ENCODE results near the gene PGA5.
"Not testable (repeated sequence)": the region's sequence is repeated elsewhere in the genome, so short reads cannot be mapped to it uniquely, and the experiment has no call there.

PGA5 gene

DNA sequence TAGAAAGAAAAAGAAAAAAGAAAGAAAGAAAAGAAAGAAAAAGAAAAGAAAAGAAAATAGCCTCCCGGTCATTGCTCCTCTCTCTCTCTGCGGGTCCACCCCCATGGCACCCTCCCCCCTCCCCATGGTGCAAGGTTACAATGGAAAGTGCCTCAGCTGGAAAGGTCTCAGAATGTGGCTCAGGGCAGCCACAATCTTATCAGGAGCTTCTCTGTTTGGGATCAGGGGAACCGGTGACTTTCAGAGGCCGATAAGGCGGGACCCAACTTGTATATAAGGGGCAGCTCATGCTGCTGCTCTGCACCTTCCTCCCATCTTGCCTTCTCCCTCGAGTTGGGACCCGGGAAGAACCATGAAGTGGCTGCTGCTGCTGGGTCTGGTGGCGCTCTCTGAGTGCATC, at the start of gene PGA5:
PGA5 (plus strand) TSS at position 301 of the 400 bp plus-strand sequence; CDS start at position 353, 52 bp downstream.
- not testable (repeated sequence) for FAIRE-seq; DNase-seq (ENCODE audit: low spot score)

DNA sequence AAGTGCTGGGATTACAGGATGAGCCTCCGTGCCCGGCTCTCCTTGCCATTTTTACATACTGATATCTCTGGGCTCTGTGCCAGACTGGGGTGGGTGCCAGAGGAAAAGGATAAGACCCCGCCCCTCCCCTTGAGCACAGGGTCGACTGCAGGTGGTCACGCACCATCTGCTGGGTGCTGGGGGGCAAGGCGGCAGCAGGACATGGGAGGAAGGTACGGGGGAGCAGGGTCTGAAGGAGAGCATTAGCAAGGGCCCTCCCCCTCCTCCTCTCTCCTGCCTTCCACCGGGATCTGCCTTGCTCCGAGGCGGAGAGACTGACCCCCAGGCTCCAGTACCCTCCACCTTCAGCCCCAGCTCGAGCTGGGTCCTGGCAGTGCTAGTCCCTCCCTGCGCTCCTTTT, 47.4 kb upstream of the PGA5 start:
- no peak for DNase-seq (ENCODE audit: low spot score)
- FAIRE-seq, result no peak

DNA sequence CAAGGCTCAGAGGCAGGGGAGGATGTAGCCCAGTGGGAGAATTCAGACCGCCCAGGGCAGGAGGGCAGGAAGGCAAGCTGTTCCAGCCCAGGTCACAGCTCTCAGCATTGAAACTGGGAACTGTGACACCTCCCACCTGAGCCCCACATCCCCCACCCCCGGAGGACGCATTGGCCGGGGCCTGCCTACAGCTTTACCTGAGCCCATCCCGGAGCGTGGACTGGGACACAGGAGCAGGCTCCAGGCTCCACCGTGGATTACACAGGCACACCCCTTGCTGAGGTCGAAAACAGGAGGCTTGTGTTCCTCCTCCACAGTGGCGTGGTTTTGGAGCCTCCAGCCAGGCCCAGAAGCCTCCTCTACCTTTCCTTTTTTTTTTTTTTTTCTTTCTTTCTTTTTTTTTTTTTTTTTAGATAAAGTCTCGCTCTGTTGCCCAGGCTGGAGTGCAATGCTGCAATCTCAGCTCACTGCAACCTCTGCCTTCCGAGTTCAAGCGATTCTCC, 46.8 kb upstream of the PGA5 start:
- FAIRE-seq (no peak), DNase-seq (ENCODE audit: low spot score) (no peak)

DNA sequence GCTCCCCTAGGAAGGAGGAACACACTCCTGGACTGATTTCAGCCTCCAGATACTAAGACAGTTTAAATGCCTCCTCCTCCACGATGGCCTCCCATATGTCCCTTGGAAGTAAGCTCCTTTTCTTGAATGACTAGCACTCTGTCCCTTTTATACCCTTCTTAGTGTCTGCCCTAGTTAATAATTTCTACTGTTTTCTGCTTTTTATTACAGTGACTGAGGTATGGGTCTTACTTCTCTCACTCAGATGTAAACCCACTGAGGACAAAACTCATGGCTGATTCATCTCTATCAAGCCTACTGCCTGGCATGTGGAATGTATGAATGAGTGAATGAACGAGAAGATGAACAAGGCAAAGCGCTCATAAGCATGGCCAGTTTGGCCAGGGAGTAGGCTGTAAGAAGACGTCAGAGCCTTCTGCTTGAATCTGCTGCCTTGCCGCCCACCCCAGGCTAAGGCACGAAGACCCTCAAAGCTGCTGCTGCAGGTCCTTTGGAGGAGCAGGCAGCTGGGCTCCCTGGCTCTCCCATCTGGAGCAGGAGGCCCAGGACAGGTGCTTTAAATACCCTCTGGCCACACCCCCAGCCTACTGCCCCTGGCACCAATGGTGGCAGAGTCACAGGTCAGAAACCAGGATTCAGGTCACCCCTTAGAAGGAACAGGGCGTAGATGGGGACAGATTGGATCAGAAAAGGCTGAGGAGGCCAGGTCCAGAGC, 45.8 kb upstream of the PGA5 start:
- FAIRE-seq (no peak), DNase-seq (ENCODE audit: low spot score) (no peak)

DNA sequence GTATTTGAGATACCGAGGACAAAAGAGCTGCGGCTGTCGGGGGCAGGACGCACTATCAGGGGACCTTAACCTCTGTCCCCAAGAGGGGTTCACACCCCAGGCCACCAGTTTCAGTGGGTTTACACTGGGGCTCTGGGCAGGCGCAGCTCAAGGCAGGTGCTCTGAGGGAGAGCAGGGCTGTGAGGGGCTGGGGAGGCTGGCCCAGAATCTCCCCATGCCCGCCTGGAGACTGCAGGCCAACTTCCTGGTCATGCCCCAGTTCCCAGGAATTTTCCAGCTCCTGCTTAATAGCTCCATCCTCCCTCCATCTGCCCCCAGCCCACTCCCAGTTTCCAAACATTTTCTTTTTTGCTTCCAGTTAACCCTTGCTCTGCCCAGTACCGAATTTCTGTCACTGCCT, 45.3 kb upstream of the PGA5 start:
- no peak for DNase-seq (ENCODE audit: low spot score)
- FAIRE-seq, result no peak

DNA sequence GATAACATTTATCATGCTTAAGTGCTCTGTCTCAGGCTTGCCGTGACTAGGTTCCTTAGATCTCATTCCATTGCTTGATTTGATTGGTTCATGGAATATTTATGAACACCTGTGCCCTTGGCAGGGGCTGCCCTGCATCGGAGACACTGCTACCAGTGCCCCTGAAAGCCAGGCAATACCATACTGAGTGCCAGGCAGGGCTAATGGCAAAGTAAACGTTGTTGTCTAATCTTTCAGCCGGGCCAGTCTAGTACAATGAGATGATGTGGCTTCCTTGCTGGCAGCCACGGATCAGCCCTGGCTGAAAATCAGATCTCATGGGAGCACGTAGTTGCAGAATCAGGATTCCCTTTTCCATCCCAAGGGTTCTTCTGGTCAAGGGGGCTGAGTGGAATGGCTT, 42.6 kb upstream of the PGA5 start:
- DNase-seq (ENCODE audit: low spot score), result no peak
- no peak for FAIRE-seq

DNA sequence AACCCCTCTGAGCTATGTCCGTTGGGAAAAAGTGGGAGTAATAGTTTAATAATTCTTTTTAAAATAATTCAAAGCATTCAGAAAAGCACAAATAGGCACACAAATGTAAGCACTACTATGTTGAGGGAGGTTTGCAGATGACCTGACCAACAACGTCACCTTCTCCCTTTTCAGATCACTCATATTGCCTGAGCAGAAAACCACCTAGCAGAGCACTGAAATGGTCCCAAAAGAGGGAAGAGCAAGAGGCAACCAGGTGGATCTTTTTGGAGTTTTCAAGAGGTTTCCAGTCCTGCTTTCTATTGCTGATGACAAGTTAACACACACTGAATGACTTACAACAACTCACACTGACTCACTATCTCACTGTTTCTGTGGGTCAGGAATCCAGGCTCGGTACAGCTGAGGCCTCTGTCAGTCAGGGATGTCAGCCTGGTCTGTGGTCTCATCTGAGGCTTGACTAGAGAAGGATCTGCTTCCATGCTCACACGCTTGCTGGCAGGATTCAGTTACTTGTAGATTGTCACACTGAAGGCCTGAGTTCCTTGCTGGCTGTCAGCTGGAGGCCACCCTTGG, 41.9 kb upstream of the PGA5 start:
- FAIRE-seq (no peak), DNase-seq (ENCODE audit: low spot score) (no peak)

DNA sequence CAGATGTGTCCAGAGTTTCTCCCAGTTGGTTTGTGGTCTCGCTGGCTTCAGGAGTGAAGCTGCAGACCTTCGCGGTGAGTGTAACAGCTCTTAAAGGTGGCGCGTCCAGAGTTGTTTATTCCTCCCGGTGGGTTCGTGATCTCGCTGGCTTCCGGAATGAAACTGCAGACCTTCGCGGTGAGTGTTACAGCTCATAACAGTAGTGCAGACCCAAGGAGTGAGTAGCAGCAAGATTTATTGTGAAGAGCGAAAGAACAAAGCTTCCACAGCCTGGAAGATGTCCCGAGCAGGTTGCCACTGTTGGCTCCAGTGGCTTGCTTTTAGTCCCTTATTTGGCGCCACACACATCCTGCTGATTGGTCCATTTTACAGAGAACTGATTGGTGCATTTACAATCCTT, 39.5 kb upstream of the PGA5 start:
- DNase-seq (ENCODE audit: low spot score) (no peak), FAIRE-seq (no peak)

DNA sequence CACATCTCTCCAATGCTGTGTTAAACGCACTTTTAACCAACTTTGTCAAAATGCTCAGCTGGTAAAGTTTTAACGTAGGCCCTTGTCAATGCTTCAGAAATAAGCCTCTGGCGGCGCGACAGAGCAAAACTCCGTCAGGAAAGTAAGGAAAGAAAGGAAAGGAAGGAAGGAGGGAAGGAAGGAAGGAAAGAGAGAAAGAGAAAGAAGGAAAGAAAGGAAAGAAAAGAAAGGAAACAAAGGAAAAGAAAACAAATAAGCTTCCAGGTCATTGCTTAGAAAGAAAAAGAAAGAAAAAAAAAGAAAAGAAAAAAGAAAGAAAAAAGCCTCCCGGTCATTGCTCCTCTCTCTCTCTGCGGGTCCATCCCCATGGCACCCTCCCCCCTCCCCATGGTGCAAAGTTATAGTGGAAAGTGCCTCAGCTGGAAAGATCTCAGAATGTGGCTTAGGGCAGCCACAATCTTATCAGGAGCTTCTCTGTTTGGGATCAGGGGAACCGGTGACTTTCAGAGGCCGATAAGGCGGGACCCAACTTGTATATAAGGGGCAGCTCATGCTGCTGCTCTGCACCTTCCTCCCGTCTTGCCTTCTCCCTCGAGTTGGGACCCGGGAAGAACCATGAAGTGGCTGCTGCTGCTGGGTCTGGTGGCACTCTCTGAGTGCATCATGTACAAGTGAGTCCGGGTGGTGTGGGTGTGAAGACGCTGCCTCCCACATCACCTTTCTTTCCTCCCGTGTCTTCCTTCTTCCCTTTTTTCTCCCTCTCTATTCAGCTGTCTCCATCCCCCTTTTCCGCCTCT, 37.8 kb upstream of the PGA5 start, which contains the start of gene PGA3:
PGA3 (plus strand) TSS at position 566 of the 797 bp plus-strand sequence; CDS start at position 616, 50 bp downstream.
- FAIRE-seq; DNase-seq (ENCODE audit: low spot score): not testable (repeated sequence)

DNA sequence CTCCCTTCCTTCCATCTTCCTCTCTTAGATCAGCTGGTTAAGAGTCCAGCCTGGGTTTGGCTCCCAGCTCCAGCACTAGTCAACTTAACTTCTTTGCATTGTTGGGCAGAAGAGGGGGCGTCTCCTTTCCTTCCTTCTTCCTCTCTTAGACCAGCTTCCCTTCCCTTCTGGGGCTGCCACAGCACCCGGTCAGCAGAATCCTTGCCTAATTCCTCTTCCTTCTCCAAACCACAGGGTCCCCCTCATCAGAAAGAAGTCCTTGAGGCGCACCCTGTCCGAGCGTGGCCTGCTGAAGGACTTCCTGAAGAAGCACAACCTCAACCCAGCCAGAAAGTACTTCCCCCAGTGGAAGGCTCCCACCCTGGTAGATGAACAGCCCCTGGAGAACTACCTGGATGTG, 37.1 kb upstream of the PGA5 start:
- DNase-seq (ENCODE audit: low spot score); FAIRE-seq: not testable (repeated sequence)

DNA sequence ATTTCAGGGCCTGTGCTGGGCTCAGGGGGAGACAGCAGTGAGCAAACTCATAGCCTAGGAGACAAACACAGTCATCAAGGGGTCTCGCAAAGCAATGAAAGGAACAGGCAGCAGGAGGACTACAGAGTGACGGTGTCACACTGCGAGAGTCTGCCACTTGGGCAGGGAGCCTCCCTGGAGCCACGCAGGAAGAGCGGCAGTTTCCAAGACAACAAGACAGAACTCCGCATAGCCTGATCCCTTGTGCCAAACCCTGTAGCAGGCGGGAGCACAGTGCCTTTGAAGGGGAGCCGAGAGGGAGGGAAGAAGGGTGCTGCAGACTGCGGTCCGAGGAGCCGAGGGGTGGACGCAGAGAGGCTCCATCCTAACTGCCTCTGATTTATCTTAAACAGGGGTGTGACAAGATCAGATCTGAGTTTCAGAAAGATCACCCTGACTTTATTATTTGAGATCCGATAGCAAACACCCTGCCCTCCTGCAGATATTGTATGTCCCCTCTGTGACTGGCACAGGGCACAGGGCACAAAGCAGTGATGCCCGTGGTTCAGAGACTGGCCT, 36.4 kb upstream of the PGA5 start:
- DNase-seq (ENCODE audit: low spot score), result not testable (repeated sequence)

DNA sequence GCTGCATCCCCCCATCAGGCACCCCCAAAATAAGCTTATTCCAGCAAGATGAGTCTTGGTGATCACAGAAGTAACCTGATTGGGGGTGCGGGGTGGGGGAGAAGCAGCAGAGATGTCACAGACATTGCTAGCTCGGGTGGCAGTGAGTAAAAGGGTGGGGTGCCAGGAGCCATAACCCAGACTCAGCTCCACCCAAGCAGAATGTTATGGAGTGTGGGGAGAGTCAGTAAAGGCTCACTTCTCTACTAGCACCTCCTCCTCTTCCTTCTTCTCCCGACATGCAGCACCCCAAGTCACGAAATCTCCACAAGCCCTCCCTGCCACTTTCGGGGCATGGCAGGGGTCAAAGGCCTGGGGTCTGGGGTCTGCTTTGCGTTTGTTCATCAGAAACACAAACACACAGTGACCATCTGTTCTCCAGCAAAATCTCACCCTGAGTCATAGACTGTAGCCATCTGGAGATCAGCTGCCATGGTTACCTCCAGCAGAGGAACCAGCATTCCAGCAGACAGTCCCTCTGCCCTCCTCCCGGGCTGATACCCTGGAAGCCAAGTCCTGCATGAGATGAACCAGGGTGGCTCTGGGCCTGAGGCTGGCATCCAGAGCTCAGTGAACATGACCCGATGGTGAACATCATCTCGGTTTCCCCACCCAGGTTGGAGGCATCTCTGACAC, 33.2 kb upstream of the PGA5 start:
- DNase-seq (ENCODE audit: low spot score); FAIRE-seq: not testable (repeated sequence)

More for the DNA sequence above, 36.4 kb upstream of the PGA5 start:
- not testable (repeated sequence) for FAIRE-seq

DNA sequence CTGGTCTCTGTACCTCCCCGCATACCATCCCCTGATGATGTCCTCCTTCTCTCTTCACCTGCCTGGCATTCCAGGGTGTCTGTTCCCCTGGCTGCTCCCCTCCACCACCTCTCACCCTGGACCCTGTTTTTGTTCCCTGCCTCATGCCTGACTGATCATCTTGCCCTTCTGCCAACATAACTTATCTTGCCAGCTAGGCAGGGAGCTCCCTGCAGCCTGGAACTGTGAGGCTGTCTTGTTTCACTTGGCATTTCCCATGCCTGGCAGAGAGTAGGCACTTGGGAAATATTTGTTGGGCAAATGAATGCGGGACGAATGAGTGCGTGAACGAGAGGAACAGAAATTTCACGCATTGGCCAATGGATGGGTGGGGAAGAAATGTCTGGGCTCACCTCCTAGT, 30.3 kb upstream of the PGA5 start:
- DNase-seq (ENCODE audit: low spot score); FAIRE-seq: not testable (repeated sequence)

DNA sequence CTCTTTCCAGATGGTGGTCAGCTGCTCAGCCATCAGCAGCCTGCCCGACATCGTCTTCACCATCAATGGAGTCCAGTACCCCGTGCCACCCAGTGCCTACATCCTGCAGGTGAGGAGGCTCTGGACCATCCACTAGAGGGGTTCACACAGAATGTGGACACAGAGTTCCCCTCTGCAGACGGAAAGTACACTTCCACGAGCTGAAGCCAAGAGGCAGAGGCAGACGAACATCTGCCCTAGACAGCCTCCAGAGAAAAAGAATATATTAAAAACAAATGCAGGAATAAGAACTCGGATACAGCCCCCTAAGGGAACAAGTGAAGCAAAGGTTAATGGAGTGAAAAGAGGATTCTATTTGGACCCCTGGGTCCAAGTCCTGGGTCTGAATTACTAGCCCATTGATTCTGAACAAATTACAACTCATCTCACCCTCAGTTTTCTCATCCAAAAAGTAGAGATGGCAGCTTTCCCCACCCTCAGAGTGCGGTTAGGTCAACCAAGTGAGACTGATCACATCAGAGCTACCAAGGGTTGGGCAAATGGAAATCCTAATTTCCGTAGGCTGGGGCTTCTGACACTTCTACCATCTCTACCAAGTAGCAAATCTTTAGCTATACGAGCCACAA, 29.5 kb upstream of the PGA5 start:
- FAIRE-seq; DNase-seq (ENCODE audit: low spot score): not testable (repeated sequence)

DNA sequence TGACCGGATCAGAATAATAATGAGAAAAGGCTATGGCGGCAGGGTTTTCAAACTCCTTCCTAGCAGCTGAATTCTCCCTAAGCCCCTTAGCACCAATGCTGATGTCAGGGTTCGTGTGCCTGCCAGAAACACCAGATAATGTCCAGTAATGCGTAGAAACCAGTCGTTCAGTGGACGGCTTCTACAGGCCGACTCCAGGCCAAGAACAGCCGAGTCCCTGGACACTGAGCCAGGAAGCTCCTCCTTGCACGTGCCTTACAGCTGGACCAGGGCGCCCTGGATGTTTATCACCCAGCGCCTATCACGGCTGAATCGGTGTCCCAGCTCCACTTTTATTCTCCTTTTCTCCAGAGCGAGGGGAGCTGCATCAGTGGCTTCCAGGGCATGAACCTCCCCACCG, 28.8 kb upstream of the PGA5 start:
- FAIRE-seq; DNase-seq (ENCODE audit: low spot score): not testable (repeated sequence)

DNA sequence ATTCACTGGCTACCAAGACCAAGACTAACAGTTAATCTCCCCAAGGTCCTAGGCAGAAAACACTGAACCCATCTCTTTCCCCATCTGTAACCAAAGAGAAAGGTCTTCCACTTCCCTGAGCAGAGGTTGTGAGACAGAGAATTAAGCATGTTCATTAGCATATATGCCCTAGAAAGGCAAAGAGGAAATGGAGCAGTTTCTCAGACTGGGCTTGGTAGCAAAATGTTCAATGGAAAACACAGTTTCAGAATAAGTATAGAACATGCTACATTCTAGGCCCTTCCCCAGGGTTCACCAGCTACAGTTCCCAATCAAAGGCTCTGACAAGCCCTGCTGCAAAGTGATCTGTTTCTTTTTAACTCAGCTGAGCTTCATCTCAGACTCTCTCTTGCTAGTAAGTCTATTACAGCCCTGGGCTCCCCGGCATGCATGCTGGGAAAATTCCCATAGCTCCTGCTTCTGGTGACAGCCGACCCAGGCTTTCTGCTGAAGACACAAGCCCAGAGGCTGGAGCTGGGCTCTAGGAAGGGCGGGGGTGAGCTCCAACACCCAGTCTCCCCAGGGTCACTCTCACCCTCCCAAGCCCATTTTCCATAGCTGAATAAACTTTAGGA, 27.2 kb upstream of the PGA5 start:
- not testable (repeated sequence) for FAIRE-seq; DNase-seq (ENCODE audit: low spot score)

DNA sequence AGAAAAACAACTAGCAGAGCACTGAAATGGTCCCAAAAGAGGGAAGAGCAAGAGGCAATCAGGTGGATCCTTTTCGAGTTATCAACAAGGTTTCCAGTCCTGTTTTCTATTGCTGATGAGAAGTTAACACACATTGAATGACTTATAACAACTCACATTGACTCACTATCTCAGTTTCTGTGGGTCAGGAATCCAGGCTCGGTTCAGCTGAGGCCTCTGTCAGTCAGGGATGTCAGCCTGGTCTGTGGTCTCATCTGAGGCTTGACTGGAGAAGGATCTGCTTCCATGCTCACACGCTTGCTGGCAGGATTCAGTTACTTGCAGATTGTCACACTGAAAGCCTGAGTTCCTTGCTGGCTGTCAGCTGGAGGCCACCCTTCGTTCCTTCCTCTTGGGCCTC, 22.7 kb upstream of the PGA5 start:
- not testable (repeated sequence) for DNase-seq (ENCODE audit: low spot score); FAIRE-seq

DNA sequence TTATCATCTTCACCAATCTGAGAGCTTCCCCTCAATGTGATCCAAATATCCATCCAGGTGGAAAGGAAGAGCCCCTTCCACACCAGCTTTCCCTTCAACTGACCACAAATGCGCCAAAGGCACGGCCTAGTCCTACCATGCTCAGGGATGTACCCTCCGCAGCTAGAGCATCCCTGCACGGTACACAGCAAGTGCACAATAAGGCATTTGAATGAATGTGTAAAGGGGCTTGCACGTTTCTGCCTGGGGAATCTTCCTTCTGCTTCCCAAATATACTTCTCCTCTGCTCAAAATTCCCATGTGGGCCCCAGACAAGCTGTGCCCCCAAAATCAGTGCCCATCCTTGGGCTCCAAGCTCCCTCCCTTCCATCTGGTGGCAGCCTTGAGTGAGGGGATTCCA, 22.0 kb upstream of the PGA5 start:
- DNase-seq (ENCODE audit: low spot score); FAIRE-seq: not testable (repeated sequence)

DNA sequence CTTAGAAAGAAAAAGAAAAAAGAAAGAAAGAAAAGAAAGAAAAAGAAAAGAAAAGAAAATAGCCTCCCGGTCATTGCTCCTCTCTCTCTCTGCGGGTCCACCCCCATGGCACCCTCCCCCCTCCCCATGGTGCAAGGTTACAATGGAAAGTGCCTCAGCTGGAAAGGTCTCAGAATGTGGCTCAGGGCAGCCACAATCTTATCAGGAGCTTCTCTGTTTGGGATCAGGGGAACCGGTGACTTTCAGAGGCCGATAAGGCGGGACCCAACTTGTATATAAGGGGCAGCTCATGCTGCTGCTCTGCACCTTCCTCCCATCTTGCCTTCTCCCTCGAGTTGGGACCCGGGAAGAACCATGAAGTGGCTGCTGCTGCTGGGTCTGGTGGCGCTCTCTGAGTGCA, 18.9 kb upstream of the PGA5 start, which contains the start of gene PGA4:
PGA4 (plus strand) TSS at position 301 of the 400 bp plus-strand sequence; CDS start at position 355, 54 bp downstream.
- not testable (repeated sequence) for DNase-seq (ENCODE audit: low spot score); FAIRE-seq

DNA sequence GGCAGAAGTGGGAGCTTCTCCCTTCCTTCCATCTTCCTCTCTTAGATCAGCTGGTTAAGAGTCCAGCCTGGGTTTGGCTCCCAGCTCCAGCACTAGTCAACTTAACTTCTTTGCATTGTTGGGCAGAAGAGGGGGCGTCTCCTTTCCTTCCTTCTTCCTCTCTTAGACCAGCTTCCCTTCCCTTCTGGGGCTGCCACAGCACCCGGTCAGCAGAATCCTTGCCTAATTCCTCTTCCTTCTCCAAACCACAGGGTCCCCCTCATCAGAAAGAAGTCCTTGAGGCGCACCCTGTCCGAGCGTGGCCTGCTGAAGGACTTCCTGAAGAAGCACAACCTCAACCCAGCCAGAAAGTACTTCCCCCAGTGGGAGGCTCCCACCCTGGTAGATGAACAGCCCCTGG, 18.3 kb upstream of the PGA5 start:
- not testable (repeated sequence) for DNase-seq (ENCODE audit: low spot score)

More for the DNA sequence above, 18.3 kb upstream of the PGA5 start:
- not testable (repeated sequence) for FAIRE-seq
